Measurements from ENCODE around the gene POLD4. TPM values are rescaled to one million over a fixed set of nuclear protein-coding genes. Genes with fewer than 3 reads are reported as not detected.

The POLD4 gene
- total and polyA plus RNA-seq, 12 donors: 30.4 to 214 (median 43.5) TPM

GRCh38 chr11:67357831-67358670 lies 4.7 kb upstream of the POLD4 start:
- Histone ChIP-seq H3K9me3 (no peaks in the 10 kb centered on the region), H3K27me3 (no peaks in the 10 kb centered on the region), H3K4me3 (no peak overlapping the region), H3K36me3 (no peaks in the 10 kb centered on the region), H3K4me1 (peaks cover 21 to 53% (median 38%) of the 10 kb centered on the region in 9 donors), H3K27ac (peak overlapping the region in 1 of 10 donors; percentile 100)
- intact Hi-C loops (cut with DNase I): loop anchor here in 7 of 10 donors (1.0 to 10.0 kb wide), 8 partner anchors 15 to 357 kb away; partner anchors contain the start of genes CLCF1 (in 2 of the 7), CDK2AP2 (in 1 of the 7), PITPNM1 (in 1 of the 7) and RPS6KB2 (in 1 of the 7)
- DNase-seq (no peak), ATAC-seq (no peak)
- WGBS, 2 donors: 80 to 82% methylated on average over 12 of the region's 12 CpGs
- TF ChIP-seq, protein P1, sequence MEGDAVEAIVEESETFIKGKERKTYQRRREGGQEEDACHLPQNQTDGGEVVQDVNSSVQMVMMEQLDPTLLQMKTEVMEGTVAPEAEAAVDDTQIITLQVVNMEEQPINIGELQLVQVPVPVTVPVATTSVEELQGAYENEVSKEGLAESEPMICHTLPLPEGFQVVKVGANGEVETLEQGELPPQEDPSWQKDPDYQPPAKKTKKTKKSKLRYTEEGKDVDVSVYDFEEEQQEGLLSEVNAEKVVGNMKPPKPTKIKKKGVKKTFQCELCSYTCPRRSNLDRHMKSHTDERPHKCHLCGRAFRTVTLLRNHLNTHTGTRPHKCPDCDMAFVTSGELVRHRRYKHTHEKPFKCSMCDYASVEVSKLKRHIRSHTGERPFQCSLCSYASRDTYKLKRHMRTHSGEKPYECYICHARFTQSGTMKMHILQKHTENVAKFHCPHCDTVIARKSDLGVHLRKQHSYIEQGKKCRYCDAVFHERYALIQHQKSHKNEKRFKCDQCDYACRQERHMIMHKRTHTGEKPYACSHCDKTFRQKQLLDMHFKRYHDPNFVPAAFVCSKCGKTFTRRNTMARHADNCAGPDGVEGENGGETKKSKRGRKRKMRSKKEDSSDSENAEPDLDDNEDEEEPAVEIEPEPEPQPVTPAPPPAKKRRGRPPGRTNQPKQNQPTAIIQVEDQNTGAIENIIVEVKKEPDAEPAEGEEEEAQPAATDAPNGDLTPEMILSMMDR (IDR thresholded peaks at IDR 0.05): no peak

- Histone ChIP-seq H3K27me3 (no peaks in the 10 kb centered on the region), H3K27ac (peak overlapping the region in 8 of 10 donors; percentile 97 to 100 (median 99)), H3K9me3 (no peaks in the 10 kb centered on the region), H3K4me3 (no peak overlapping the region), H3K36me3 (no peaks in the 10 kb centered on the region), H3K4me1 (peaks cover 21 to 63% (median 47%) of the 10 kb centered on the region in 9 donors)
- DNase-seq (peak; percentile 42 to 57), ATAC-seq (peak in 1 of 8 donors; percentile 4)
- TF ChIP-seq, protein P1 (IDR thresholded peaks at IDR 0.05): peak; percentile 88 to 96 (median 91)
- intact Hi-C loops (cut with DNase I): loop anchor here in 8 of 10 donors (1.0 to 10.0 kb wide), 8 partner anchors 16 to 358 kb away; partner anchors contain the start of genes CLCF1 (in 2 of the 8), CDK2AP2 (in 1 of the 8), PITPNM1 (in 1 of the 8) and RPS6KB2 (in 1 of the 8)
- WGBS, 2 donors: 32 to 41% methylated on average over 3 of the region's 3 CpGs
These were observed 3.7 kb upstream of the POLD4 start for GRCh38 chr11:67356864-67357561.

GRCh38 chr11:67356387-67356863 lies 3.1 kb upstream of the POLD4 start:
- intact Hi-C loops (cut with DNase I): loop anchor here in 6 of 10 donors (1.0 to 10.0 kb wide), 7 partner anchors 16 to 358 kb away; partner anchors contain the start of genes CDK2AP2 (in 1 of the 6), CLCF1 (in 1 of the 6), PITPNM1 (in 1 of the 6) and RPS6KB2 (in 1 of the 6)
- H3K4me1 ChIP-seq: peaks cover 25 to 69% (median 53%) of the 10 kb centered on the region in 9 donors
- no peaks in the 10 kb centered on the region for H3K27me3 ChIP-seq
- WGBS, 2 donors: 48 to 59% methylated on average over 4 of the region's 4 CpGs
- TF ChIP-seq, protein P1 (IDR thresholded peaks at IDR 0.05): no peak
- DNase-seq: no peak
- H3K9me3 ChIP-seq: no peaks in the 10 kb centered on the region
- H3K4me3 ChIP-seq: no peak overlapping the region
- H3K27ac ChIP-seq: peak overlapping the region in 9 of 10 donors; percentile 33 to 100 (median 99)
- peaks cover 0 to 4% (median 0%) of the 10 kb centered on the region in 9 donors for H3K36me3 ChIP-seq
- ATAC-seq: no peak
